Upper lobe of left lung (tissue), 4 donors: ENCODE results near the gene SMAP2.

Source experiments
- EP300 ChIP-seq, 4 donors: sonication (generic); formaldehyde crosslinking; IDR thresholded peaks; one replicate each; pipeline ENCODE4 v1.5.1; 2017; ENCODE audit warnings: antibody characterized with exemption in 4 of 4, control low read depth in 2 of 4
- POLR2A ChIP-seq, 4 donors: fragments of 450-650 bp; IDR thresholded peaks; one replicate each; pipeline ENCODE4 v1.5.1; 2016 to 2017; ENCODE audit warnings: antibody characterized with exemption in 4 of 4, mild to moderate bottlenecking in 2 of 4
- POLR2AphosphoS5 ChIP-seq, 2 donors: sonication (generic); formaldehyde crosslinking; IDR thresholded peaks; one replicate each; pipeline ENCODE4 v1.5.1; 2017; ENCODE audit warnings: antibody characterized with exemption in 2 of 2
- TF ChIP-seq, protein P1 (sequence below), 6 experiments: fragments of 450-650 bp in 4 of 6; fragments of 200-600 bp in 2 of 6; sonication (generic) in 2 of 6; IDR thresholded peaks; one replicate each; pipeline ENCODE4 v1.5.1; 2016 to 2019; ENCODE audit warnings: antibody characterized with exemption in 6 of 6

DNA sequence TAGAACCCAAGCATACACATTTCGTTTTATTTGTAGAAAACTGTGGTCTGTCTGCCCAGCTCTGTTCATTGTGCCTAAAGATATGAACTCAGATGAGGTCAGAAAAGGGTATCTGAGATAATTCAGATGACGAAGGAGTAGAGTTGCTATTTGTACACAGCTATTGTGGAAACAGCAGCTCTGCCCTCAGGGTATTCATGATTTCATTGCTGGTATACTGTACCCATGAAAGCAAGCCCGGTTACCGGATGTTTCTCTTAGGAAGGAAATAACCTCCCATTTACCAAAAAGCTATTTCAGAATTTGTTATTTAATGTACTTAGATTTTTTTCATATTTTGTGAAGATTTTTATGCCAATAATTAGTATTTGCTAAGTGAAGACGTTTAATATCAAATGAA lies 37.8 kb downstream of the SMAP2 start:
- TF ChIP-seq POLR2AphosphoS5 (IDR thresholded peaks at IDR 0.05) = no peak
- TF ChIP-seq, protein P1, sequence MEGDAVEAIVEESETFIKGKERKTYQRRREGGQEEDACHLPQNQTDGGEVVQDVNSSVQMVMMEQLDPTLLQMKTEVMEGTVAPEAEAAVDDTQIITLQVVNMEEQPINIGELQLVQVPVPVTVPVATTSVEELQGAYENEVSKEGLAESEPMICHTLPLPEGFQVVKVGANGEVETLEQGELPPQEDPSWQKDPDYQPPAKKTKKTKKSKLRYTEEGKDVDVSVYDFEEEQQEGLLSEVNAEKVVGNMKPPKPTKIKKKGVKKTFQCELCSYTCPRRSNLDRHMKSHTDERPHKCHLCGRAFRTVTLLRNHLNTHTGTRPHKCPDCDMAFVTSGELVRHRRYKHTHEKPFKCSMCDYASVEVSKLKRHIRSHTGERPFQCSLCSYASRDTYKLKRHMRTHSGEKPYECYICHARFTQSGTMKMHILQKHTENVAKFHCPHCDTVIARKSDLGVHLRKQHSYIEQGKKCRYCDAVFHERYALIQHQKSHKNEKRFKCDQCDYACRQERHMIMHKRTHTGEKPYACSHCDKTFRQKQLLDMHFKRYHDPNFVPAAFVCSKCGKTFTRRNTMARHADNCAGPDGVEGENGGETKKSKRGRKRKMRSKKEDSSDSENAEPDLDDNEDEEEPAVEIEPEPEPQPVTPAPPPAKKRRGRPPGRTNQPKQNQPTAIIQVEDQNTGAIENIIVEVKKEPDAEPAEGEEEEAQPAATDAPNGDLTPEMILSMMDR (IDR thresholded peaks at IDR 0.05) = no peak
- TF ChIP-seq EP300 (IDR thresholded peaks at IDR 0.05) = no peak
- no peak for TF ChIP-seq POLR2A (IDR thresholded peaks at IDR 0.05)
